GM10847 (cell line): ENCODE results near the gene L3MBTL2.

Experiments
- POLR2A ChIP-seq: IDR thresholded peaks from 2 replicates; pipeline ENCODE4 v1.6.1; 2011; ENCODE audit not compliant: insufficient read length; ENCODE audit errors: extremely low read depth

The L3MBTL2 gene

GRCh38 chr22:41248758-41249157 lies 43.6 kb downstream of the L3MBTL2 start:
- no peak for TF ChIP-seq POLR2A

- no peak for TF ChIP-seq POLR2A
Observed at GRCh38 chr22:41249442-41249841, 44.3 kb downstream of the L3MBTL2 start.

GRCh38 chr22:41250127-41250526 lies 45.0 kb downstream of the L3MBTL2 start:
- no peak for TF ChIP-seq POLR2A

- no peak for TF ChIP-seq POLR2A
Observed at GRCh38 chr22:41252365-41252764, 47.3 kb downstream of the L3MBTL2 start.

- no peak for TF ChIP-seq POLR2A
Observed at GRCh38 chr22:41254230-41254629, 49.1 kb downstream of the L3MBTL2 start.

- no peak for TF ChIP-seq POLR2A
Observed at GRCh38 chr22:41256254-41257253, 51.4 kb downstream of the L3MBTL2 start.

GRCh38 chr22:41257696-41258095 lies 52.6 kb downstream of the L3MBTL2 start:
- TF ChIP-seq POLR2A, result no peak

- TF ChIP-seq POLR2A, result no peak
Observed at GRCh38 chr22:41260871-41261270, 55.8 kb downstream of the L3MBTL2 start.

GRCh38 chr22:41261541-41262249 lies 56.6 kb downstream of the L3MBTL2 start:
- no peak for TF ChIP-seq POLR2A

GRCh38 chr22:41262250-41262765 lies 57.2 kb downstream of the L3MBTL2 start:
- no peak for TF ChIP-seq POLR2A

GRCh38 chr22:41263704-41264103 lies 58.6 kb downstream of the L3MBTL2 start:
- TF ChIP-seq POLR2A, result no peak

- no peak for TF ChIP-seq POLR2A
Observed at GRCh38 chr22:41264408-41264941, 59.4 kb downstream of the L3MBTL2 start.

- TF ChIP-seq POLR2A, result no peak
Observed at GRCh38 chr22:41267958-41268357, 62.8 kb downstream of the L3MBTL2 start.

- TF ChIP-seq POLR2A, result no peak
Observed at GRCh38 chr22:41271787-41272186, 66.7 kb downstream of the L3MBTL2 start.

- TF ChIP-seq POLR2A, result no peak
Observed at GRCh38 chr22:41273128-41273527, 68.0 kb downstream of the L3MBTL2 start.
